ENCODE data around the gene FCER2.
"Not testable (repeated sequence)": the region's sequence is repeated elsewhere in the genome, so short reads cannot be mapped to it uniquely, and the experiment has no call there.

FCER2 gene

GRCh38 chr19:7701654-7702457 is at the start of gene FCER2:
Gene FCER2, minus strand, starts transcription at chr19:7702131. Its CDS starts 2,371 bp downstream, at chr19:7699760.
- no peak for DNase-seq

- DNase-seq: no peak
Measured at GRCh38 chr19:7751157-7751783, 49.3 kb upstream of the FCER2 start.

GRCh38 chr19:7748756-7749155 is 46.8 kb upstream of the FCER2 start:
- no peak for DNase-seq

GRCh38 chr19:7748171-7748570 is 46.2 kb upstream of the FCER2 start:
- no peak for DNase-seq

- DNase-seq: no peak
Measured at GRCh38 chr19:7746903-7747884, 45.3 kb upstream of the FCER2 start, which contains the start of gene CD209. Gene CD209, minus strand, starts transcription at chr19:7747534. Its CDS starts 23 bp downstream, at chr19:7747511.

- not testable (repeated sequence) for DNase-seq
Measured at GRCh38 chr19:7746306-7746705, 44.4 kb upstream of the FCER2 start.

- DNase-seq: no peak
Measured at GRCh38 chr19:7744871-7745650, 43.1 kb upstream of the FCER2 start.

GRCh38 chr19:7744199-7744786 is 42.4 kb upstream of the FCER2 start:
- no peak for DNase-seq

- DNase-seq: no peak
Measured at GRCh38 chr19:7743425-7743841, 41.5 kb upstream of the FCER2 start.

- no peak for DNase-seq
Measured at GRCh38 chr19:7742991-7743390, 41.1 kb upstream of the FCER2 start.

GRCh38 chr19:7742575-7742974 is 40.6 kb upstream of the FCER2 start:
- DNase-seq: no peak

GRCh38 chr19:7740682-7741054 is 38.7 kb upstream of the FCER2 start:
- no peak for DNase-seq

- no peak for DNase-seq
Measured at GRCh38 chr19:7739801-7740681, 38.1 kb upstream of the FCER2 start.

GRCh38 chr19:7739211-7739755 is 37.4 kb upstream of the FCER2 start:
- DNase-seq: no peak

- DNase-seq: no peak
Measured at GRCh38 chr19:7738023-7738422, 36.1 kb upstream of the FCER2 start.

- DNase-seq: no peak
Measured at GRCh38 chr19:7737215-7737614, 35.3 kb upstream of the FCER2 start.

GRCh38 chr19:7736148-7736547 is 34.2 kb upstream of the FCER2 start:
- no peak for DNase-seq

GRCh38 chr19:7734220-7735203 is 32.6 kb upstream of the FCER2 start:
- no peak for DNase-seq

- DNase-seq: no peak
Measured at GRCh38 chr19:7733376-7733775, 31.4 kb upstream of the FCER2 start.

Data from NCI-H1694 (cell line).